Kidney (tissue), 14 donors: ENCODE measurements around the gene DIAPH3. TPM values are rescaled to one million over a fixed set of nuclear protein-coding genes. Genes with fewer than 3 reads are reported as not detected.

Experiments used
- DNase-seq, 5 donors: peaks; one replicate each; pipeline ENCODE4 v3.0.0-alpha.2; 2013 to 2020
- FAIRE-seq: peaks from 2 replicates; lab custom pipeline; 2012; peaks lifted over from hg19 to GRCh38; lab: Jason Lieb, UNC
- H3K27ac ChIP-seq, 2 donors: one replicate each; pipeline ENCODE4 v1.7.0; 2013; ENCODE audit warnings: low read depth in 2 of 2, low read length in 2 of 2, inconsistent platforms in 1 of 2
- H3K27me3 ChIP-seq: one replicate; pipeline ENCODE4 v1.7.1; 2013; ENCODE audit warnings: low read length, inconsistent platforms; ENCODE audit not compliant: control insufficient read depth, insufficient read depth
- H3K36me3 ChIP-seq, 3 donors: one replicate each; pipeline versions ENCODE4 v1.7.0 to v1.7.1; 2013; ENCODE audit warnings: low read length in 3 of 3, control low read depth in 1 of 3, inconsistent platforms in 1 of 3; ENCODE audit not compliant: insufficient read depth in 3 of 3, control insufficient read depth in 2 of 3
- H3K4me1 ChIP-seq, 3 donors: one replicate each; pipeline versions ENCODE4 v1.7.0 to v1.7.1; 2013; ENCODE audit warnings: low read length in 3 of 3, inconsistent platforms in 1 of 3, low read depth in 1 of 3; ENCODE audit not compliant: control insufficient read depth in 2 of 3, insufficient read depth in 2 of 3
- H3K4me3 ChIP-seq, 3 donors: one replicate each; pipeline versions ENCODE4 v1.7.0 to v1.8.1; 2013; ENCODE audit warnings: low read length in 3 of 3, control low read depth in 1 of 3, inconsistent platforms in 1 of 3
- H3K9ac ChIP-seq, 3 donors: one replicate each; pipeline versions ENCODE4 v1.7.0 to v1.7.1; 2013; ENCODE audit warnings: low read length in 3 of 3, control low read depth in 1 of 3, inconsistent platforms in 1 of 3
- H3K9me3 ChIP-seq, 3 donors: one replicate each; pipeline versions ENCODE4 v1.7.0 to v1.7.1; 2013; ENCODE audit warnings: low read length in 3 of 3, control low read depth in 1 of 3, inconsistent platforms in 1 of 3; ENCODE audit not compliant: control insufficient read depth in 2 of 3, insufficient read depth in 1 of 3
- intact Hi-C: fragments of 100-400 bp; cut with DNase I; formaldehyde crosslinking; loops from one replicate; pipeline ENCODE4 v1.11.1; 2022
- polyA plus RNA-seq: library from polyadenylated mRNA; stranded (reverse); fragments of 350-450 nt; fragmentation: Illumina TruSeq; extraction: RNeasy Lipid Tissue Mini Kit (QIAGEN cat#74804); gene quantifications from one replicate; pipeline ENCODE4 v1.2.3, GENCODE V29; 2014; ENCODE audit warnings: low read depth, low replicate concordance; ENCODE audit not compliant: insufficient read depth
- total RNA-seq: library from RNA; stranded (reverse); fragmentation: NEBNext Ultra II Directional; extraction: Animal tissue kit (Norgen Biotek cat#: 25700); gene quantifications from one replicate; pipeline ENCODE4 v1.2.1, GENCODE V29; 2021
- TF ChIP-seq, protein P1 (sequence below): IDR thresholded peaks from 3 replicates; pipeline ENCODE4 v1.5.1; 2012; ENCODE audit warnings: mild to moderate bottlenecking, moderate library complexity, borderline replicate concordance; ENCODE audit not compliant: insufficient read depth; ENCODE audit errors: extremely low read depth
- donor health status: control.
- donor health status: control.
- donor health status: control.
- donor health status: control.
- donor health status: control.
- donor health status: DM: yes; HTN: yes; CAD: no.
- donor health status: Normal renal cell carcinoma (clear cell type).

The DIAPH3 gene
- total and polyA plus RNA-seq, 2 donors from 2014 or later = 2.0 to 2.7 TPM

DNA sequence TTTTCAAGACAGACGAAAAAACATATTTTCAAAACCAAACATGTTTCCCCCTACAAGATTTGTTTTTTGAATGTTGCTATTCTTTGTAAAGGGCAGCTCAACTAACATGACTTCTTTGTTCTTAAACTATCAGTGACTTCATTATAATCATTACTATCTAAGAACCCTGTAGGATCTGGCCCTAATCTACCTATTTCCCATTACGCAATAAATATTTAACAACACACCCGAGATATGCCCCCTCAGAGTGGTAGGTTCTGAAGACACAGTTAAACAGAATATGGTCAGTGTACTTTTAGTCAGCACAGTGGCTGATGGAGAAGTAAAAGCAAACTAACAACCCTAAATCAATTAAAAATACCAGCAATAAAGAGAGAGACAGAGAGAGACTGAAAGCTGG, 186.9 kb downstream of the DIAPH3 start:
- Histone ChIP-seq H3K4me3 (no peak overlapping the region), H3K9me3 (no peaks in the 10 kb centered on the region), H3K4me1 (no peaks in the 10 kb centered on the region), H3K27ac (no peak overlapping the region), H3K27me3 (no peaks in the 10 kb centered on the region), H3K9ac (no peak overlapping the region), H3K36me3 (no peaks in the 10 kb centered on the region)
- TF ChIP-seq, protein P1, sequence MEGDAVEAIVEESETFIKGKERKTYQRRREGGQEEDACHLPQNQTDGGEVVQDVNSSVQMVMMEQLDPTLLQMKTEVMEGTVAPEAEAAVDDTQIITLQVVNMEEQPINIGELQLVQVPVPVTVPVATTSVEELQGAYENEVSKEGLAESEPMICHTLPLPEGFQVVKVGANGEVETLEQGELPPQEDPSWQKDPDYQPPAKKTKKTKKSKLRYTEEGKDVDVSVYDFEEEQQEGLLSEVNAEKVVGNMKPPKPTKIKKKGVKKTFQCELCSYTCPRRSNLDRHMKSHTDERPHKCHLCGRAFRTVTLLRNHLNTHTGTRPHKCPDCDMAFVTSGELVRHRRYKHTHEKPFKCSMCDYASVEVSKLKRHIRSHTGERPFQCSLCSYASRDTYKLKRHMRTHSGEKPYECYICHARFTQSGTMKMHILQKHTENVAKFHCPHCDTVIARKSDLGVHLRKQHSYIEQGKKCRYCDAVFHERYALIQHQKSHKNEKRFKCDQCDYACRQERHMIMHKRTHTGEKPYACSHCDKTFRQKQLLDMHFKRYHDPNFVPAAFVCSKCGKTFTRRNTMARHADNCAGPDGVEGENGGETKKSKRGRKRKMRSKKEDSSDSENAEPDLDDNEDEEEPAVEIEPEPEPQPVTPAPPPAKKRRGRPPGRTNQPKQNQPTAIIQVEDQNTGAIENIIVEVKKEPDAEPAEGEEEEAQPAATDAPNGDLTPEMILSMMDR = no peak
- intact Hi-C loops = no loop called here
- DNase-seq (no peak), FAIRE-seq (no peak)

DNA sequence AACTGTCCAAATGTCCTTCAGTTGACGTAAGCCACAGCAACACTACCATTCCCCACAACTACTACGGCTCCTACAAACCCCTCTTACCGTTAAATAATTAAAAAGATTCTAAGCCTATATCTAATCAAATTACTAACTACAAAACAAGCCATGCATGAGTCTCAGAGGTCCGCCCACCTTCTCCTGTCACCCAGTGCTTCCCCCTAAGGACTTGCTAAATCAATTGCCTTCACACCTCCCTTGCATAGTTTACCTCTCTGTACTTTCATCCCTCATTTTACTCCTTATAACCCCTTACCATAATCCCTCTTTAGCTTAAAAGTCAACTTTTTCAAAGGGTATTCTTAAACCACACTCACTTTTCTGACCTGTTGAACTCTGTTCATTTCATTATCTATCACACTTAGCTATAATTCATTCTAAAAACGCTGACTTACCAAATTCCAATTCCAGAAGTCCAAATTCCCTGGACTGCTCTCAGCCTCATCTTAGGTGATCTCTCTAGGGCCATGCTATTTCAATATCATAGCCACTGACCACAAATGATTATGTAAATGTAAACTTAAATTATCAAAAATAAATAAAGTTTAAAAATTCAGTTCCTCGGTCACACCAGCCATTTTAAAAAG, 187.8 kb downstream of the DIAPH3 start:
- FAIRE-seq (no peak), DNase-seq (no peak)
- H3K36me3 ChIP-seq = no peaks in the 10 kb centered on the region
- no peak overlapping the region for H3K9ac ChIP-seq
- no peak overlapping the region for H3K27ac ChIP-seq
- intact Hi-C loops = no loop called here
- H3K9me3 ChIP-seq = no peaks in the 10 kb centered on the region
- no peaks in the 10 kb centered on the region for H3K27me3 ChIP-seq
- H3K4me3 ChIP-seq = no peak overlapping the region
- TF ChIP-seq, protein P1 = no peak
- no peaks in the 10 kb centered on the region for H3K4me1 ChIP-seq

DNA sequence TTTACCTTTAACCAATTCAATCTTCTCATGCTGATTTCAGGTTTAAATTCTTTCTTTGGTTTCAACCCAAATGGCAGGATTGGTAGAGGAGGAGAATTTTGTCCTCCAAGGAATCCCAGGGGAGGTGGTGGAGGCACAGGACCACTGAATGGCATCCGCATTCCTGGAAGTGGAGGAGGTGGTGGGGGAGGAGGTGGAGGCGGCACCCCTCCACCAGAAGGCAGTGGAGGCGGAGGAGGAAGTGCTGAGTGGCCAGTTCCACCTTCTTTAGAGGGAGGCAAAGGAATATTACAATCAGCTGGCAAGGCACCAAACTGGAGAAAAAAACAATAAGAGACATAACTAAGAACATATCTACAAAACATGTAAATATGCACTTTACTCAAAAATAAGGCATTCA, 192.9 kb downstream of the DIAPH3 start:
- no peak overlapping the region for H3K9ac ChIP-seq
- FAIRE-seq (no peak), DNase-seq (no peak)
- TF ChIP-seq, protein P1 = no peak
- H3K4me1 ChIP-seq = no peaks in the 10 kb centered on the region
- H3K36me3 ChIP-seq = no peaks in the 10 kb centered on the region
- H3K9me3 ChIP-seq = no peaks in the 10 kb centered on the region
- intact Hi-C loops = no loop called here
- H3K27me3 ChIP-seq = no peaks in the 10 kb centered on the region
- H3K27ac ChIP-seq = no peak overlapping the region
- H3K4me3 ChIP-seq = no peak overlapping the region

DNA sequence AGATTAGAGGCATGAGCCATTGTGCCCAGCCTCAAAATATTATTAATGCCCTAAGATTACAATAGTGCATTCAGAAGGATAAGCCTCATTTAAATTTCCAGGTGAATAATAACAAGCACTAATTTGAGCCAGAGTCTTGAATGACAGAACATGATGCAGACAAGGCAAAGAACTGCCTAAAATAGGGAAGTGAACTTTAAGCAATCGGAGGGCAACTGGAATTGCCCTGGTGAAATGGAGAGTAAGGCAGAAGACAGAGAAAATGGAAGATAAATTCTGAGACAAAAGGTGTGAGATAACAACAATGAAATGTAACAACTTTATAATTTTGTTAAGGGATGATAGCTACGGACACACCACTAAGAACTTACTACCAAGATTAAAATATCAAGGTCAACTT, 199.9 kb downstream of the DIAPH3 start:
- FAIRE-seq = no peak

More for the DNA sequence above, 199.9 kb downstream of the DIAPH3 start:
- Histone ChIP-seq H3K9ac (no peak overlapping the region), H3K36me3 (no peaks in the 10 kb centered on the region), H3K4me3 (no peak overlapping the region), H3K4me1 (no peaks in the 10 kb centered on the region), H3K27me3 (no peaks in the 10 kb centered on the region), H3K9me3 (no peaks in the 10 kb centered on the region), H3K27ac (no peak overlapping the region)
- no peak for DNase-seq
- TF ChIP-seq, protein P1 = no peak
- intact Hi-C loops = no loop called here
